Kidney (tissue), 22 donors: ENCODE results near the gene GIMAP8. TPM values are rescaled to one million over a fixed set of nuclear protein-coding genes. Genes with fewer than 3 reads are reported as not detected.

Experiments used
- DNase-seq, 5 donors: peaks; one replicate each; pipeline ENCODE4 v3.0.0-alpha.2; 2013 to 2020
- FAIRE-seq: peaks from 2 replicates; lab custom pipeline; 2012; peaks lifted over from hg19 to GRCh38; lab: Jason Lieb, UNC
- H3K27ac ChIP-seq, 2 donors: one replicate each; pipeline ENCODE4 v1.7.0; 2013; ENCODE audit warnings: low read depth in 2 of 2, low read length in 2 of 2, inconsistent platforms in 1 of 2
- H3K27me3 ChIP-seq: one replicate; pipeline ENCODE4 v1.7.1; 2013; ENCODE audit warnings: low read length, inconsistent platforms; ENCODE audit not compliant: control insufficient read depth, insufficient read depth
- H3K36me3 ChIP-seq, 3 donors: one replicate each; pipeline versions ENCODE4 v1.7.0 to v1.7.1; 2013; ENCODE audit warnings: low read length in 3 of 3, control low read depth in 1 of 3, inconsistent platforms in 1 of 3; ENCODE audit not compliant: insufficient read depth in 3 of 3, control insufficient read depth in 2 of 3
- H3K4me1 ChIP-seq, 3 donors: one replicate each; pipeline versions ENCODE4 v1.7.0 to v1.7.1; 2013; ENCODE audit warnings: low read length in 3 of 3, inconsistent platforms in 1 of 3, low read depth in 1 of 3; ENCODE audit not compliant: control insufficient read depth in 2 of 3, insufficient read depth in 2 of 3
- H3K4me3 ChIP-seq, 3 donors: one replicate each; pipeline versions ENCODE4 v1.7.0 to v1.8.1; 2013; ENCODE audit warnings: low read length in 3 of 3, control low read depth in 1 of 3, inconsistent platforms in 1 of 3
- H3K9ac ChIP-seq, 3 donors: one replicate each; pipeline versions ENCODE4 v1.7.0 to v1.7.1; 2013; ENCODE audit warnings: low read length in 3 of 3, control low read depth in 1 of 3, inconsistent platforms in 1 of 3
- H3K9me3 ChIP-seq, 3 donors: one replicate each; pipeline versions ENCODE4 v1.7.0 to v1.7.1; 2013; ENCODE audit warnings: low read length in 3 of 3, control low read depth in 1 of 3, inconsistent platforms in 1 of 3; ENCODE audit not compliant: control insufficient read depth in 2 of 3, insufficient read depth in 1 of 3
- CTCF ChIP-seq: IDR thresholded peaks from 3 replicates; pipeline ENCODE4 v1.5.1; 2012; ENCODE audit warnings: mild to moderate bottlenecking, moderate library complexity, borderline replicate concordance; ENCODE audit not compliant: insufficient read depth; ENCODE audit errors: extremely low read depth
- intact Hi-C: fragments of 100-400 bp; cut with DNase I; formaldehyde crosslinking; loops from one replicate; pipeline ENCODE4 v1.11.1; 2022
- long read RNA-seq, 10 donors: library from polyadenylated mRNA in 1 of 10; unstranded in 1 of 10; transcript quantifications; one replicate each; pipeline ENCODE4 v2.0.0 and lab custom pipeline, GENCODE V29; 2021 to 2026
- polyA plus RNA-seq: library from polyadenylated mRNA; stranded (reverse); fragments of 350-450 nt; fragmentation: Illumina TruSeq; extraction: RNeasy Lipid Tissue Mini Kit (QIAGEN cat#74804); gene quantifications from one replicate; pipeline ENCODE4 v1.2.3, GENCODE V29; 2014; ENCODE audit warnings: low read depth, low replicate concordance; ENCODE audit not compliant: insufficient read depth
- total RNA-seq: library from RNA; stranded (reverse); fragmentation: NEBNext Ultra II Directional; extraction: Animal tissue kit (Norgen Biotek cat#: 25700); gene quantifications from one replicate; pipeline ENCODE4 v1.2.1, GENCODE V29; 2021
- donor health status: control.
- donor health status: control.
- donor health status: control.
- donor health status: control.
- donor health status: control.
- donor health status: DM: yes; HTN: yes; CAD: no.
- donor health status: Normal renal cell carcinoma (clear cell type).

Gene GIMAP8
- total RNA-seq (24.3 TPM), polyA plus RNA-seq (10.2 TPM)
- long read RNA-seq, donor 1: 0 reads
- long read RNA-seq, donor 2: 0 reads
- long read RNA-seq, donor 3, full-length matches to known transcripts: 1 of 1 reads
- long read RNA-seq, donor 3, partial matches to known transcripts: 0 of 1 reads
- long read RNA-seq, donor 3, other reads (novel, unspliced or antisense): 0 of 1 reads
- long read RNA-seq, donor 4, full-length matches to known transcripts: 1 of 6 reads
- long read RNA-seq, donor 4, partial matches to known transcripts: 5 of 6 reads
- long read RNA-seq, donor 4, other reads (novel, unspliced or antisense): 0 of 6 reads
- long read RNA-seq, donor 5: 0 reads
- long read RNA-seq, donor 6, full-length matches to known transcripts: 1 of 1 reads
- long read RNA-seq, donor 6, partial matches to known transcripts: 0 of 1 reads
- long read RNA-seq, donor 6, other reads (novel, unspliced or antisense): 0 of 1 reads
- long read RNA-seq, donor 7, full-length matches to known transcripts: 8 of 25 reads
- long read RNA-seq, donor 7, partial matches to known transcripts: 14 of 25 reads
- long read RNA-seq, donor 7, other reads (novel, unspliced or antisense): 3 of 25 reads
- long read RNA-seq, donor 8, full-length matches to known transcripts: 1 of 1 reads
- long read RNA-seq, donor 8, partial matches to known transcripts: 0 of 1 reads
- long read RNA-seq, donor 8, other reads (novel, unspliced or antisense): 0 of 1 reads
- long read RNA-seq, donor 9: 0 reads
- long read RNA-seq, donor 10: 0 reads

- DNase-seq: peak in 2 of 5 donors; percentile 43 to 86
- TF ChIP-seq CTCF: no peak
- Histone ChIP-seq H3K9me3 (no peaks in the 10 kb centered on the region), H3K36me3 (no peaks in the 10 kb centered on the region), H3K9ac (peak within 1 kb of the TSS in 2 of 3 donors; percentile 55 to 58), H3K4me3 (peak within 1 kb of the TSS; percentile 26 to 82 (median 62)), H3K27me3 (peaks cover 2% of the 10 kb centered on the region), H3K4me1 (peaks cover 0 to 11% (median 4%) of the 10 kb centered on the region in 3 donors), H3K27ac (peak within 1 kb of the TSS; percentile 81 to 86)
- FAIRE-seq: no peak
- intact Hi-C loops: no loop called here
Measured at GRCh38 chr7:150450491-150451001, at the start of gene GIMAP8. TSS of gene GIMAP8 (plus strand) at chr7:150450630. CDS start at chr7:150466699, 16,069 bp downstream.

DNA sequence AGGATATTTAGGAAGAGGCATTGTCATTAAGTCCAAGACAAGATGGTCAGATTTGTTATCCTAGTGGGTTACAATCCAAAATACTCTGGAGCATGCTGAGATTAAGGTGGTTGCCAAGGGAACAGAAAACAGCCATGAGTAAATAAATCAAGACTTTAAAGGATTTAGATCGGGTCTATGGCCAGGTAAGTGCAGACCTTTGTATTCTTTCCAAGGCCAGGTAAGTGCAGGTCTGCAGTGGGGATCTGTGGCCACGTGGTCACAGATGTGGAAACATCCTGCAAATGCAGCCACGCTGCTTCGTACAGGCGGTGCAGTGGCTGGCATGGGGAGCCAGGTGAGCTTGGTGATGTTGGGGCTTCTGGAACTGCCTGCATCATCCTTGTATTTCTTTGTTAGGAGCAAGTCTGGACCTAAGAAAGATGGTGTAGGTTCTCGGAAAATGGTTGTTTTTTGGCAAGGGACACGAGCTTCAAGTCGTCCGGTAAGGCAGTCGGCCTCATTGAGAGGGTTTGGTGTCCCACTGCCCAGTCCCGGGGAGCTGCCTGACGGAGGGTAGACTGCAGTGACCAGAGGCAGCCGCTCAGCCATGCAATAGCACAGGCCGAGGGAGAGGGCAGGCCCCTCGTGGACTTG, 49.5 kb upstream of the GIMAP8 start:
- intact Hi-C loops: no loop called here
- H3K9me3 ChIP-seq: no peaks in the 10 kb centered on the region
- peaks cover 0 to 13% (median 11%) of the 10 kb centered on the region in 3 donors for H3K4me1 ChIP-seq
- no peak overlapping the region for H3K27ac ChIP-seq
- H3K4me3 ChIP-seq: no peak overlapping the region
- no peak overlapping the region for H3K9ac ChIP-seq
- peak in 1 of 5 donors; percentile 75 for DNase-seq
- H3K27me3 ChIP-seq: no peaks in the 10 kb centered on the region
- FAIRE-seq: no peak
- no peak for TF ChIP-seq CTCF
- H3K36me3 ChIP-seq: no peaks in the 10 kb centered on the region

DNA sequence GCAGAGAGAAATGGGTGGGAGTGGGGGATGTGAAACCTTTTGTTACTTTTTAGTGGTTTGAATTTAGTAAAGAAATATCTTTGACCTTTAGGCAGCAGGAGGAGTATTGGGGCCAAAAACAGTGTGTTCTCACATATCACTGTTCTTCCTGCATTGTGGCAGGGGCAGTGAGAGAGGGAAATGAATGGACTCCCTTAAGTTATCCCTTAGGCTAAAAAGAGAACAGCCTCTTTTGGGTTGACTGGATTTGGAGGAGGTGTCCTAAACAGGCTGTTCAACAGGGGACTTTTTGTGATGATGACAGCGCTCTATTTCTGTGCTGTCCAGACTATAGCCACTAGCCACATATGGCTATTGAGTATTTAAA, 49.0 kb upstream of the GIMAP8 start:
- peaks cover 3 to 18% (median 16%) of the 10 kb centered on the region in 3 donors for H3K4me1 ChIP-seq
- intact Hi-C loops: no loop called here
- no peaks in the 10 kb centered on the region for H3K27me3 ChIP-seq
- no peaks in the 10 kb centered on the region for H3K36me3 ChIP-seq
- no peak overlapping the region for H3K4me3 ChIP-seq
- no peak overlapping the region for H3K9ac ChIP-seq
- no peaks in the 10 kb centered on the region for H3K9me3 ChIP-seq
- TF ChIP-seq CTCF: no peak
- H3K27ac ChIP-seq: no peak overlapping the region
- DNase-seq (no peak), FAIRE-seq (no peak)
